ENCODE data around the gene VAV2.

- TF ChIP-seq CTCF (IDR thresholded peaks at IDR 0.05; ENCODE audit: insufficient read depth, low read length, poor library complexity, severe bottlenecking) (no peak), EZH2phosphoT487 (conservative IDR thresholded peaks at IDR 0.05; ENCODE audit: low read length) (no peak)
Measured at GRCh38 chr9:133980864-133981588, 11.1 kb downstream of the VAV2 start.
